BE2C (cell line): Measurements from ENCODE around the gene MS4A4E.

Source experiments
- DNase-seq: peaks from one replicate; pipeline ENCODE4 v3.0.0-alpha.2; 2020
- H3K27me3 ChIP-seq: fragments of 250-450 bp; sonication (Bioruptor Pico); 2 replicates; pipeline ENCODE4 v1.5.1; 2020; ENCODE audit warnings: mild to moderate bottlenecking
- H3K36me3 ChIP-seq: fragments of 250-450 bp; sonication (Bioruptor Pico); 2 replicates; pipeline ENCODE4 v1.5.1; 2020; ENCODE audit warnings: mild to moderate bottlenecking
- H3K4me1 ChIP-seq: fragments of 250-450 bp; sonication (Bioruptor Pico); 2 replicates; pipeline ENCODE4 v1.5.1; 2020
- H3K4me3 ChIP-seq: 2 replicates; pipeline ENCODE4 v1.5.1; 2011; ENCODE audit warnings: low read depth, low read length
- H3K9me3 ChIP-seq: fragments of 250-450 bp; sonication (Bioruptor Pico); 2 replicates; pipeline ENCODE4 v1.5.1; 2020
- TF ChIP-seq, protein P1 (sequence below): IDR thresholded peaks from 2 replicates; pipeline ENCODE4 v1.5.1; 2012; ENCODE audit warnings: mild to moderate bottlenecking, low read depth, low read length

Gene MS4A4E

DNA sequence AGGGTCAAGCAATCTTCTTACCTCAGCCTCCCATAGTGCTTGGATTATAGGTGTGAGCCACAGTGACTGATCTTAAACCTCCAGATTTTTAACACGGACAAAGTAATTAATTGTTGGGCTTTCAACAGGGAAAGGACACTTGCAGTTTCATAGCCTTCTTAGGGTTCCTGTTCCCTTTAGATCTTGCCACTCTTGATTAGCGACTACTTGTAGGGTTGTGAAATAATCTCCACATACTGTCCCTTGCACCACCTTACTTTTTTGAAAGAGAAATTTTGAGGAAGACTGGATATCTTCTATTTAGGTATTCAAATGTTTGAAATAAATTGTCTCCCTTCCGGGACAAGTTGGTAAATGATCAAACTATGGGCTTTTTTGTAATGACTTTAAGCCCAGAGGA lies 7.6 kb downstream of the MS4A4E start:
- no peak for DNase-seq
- TF ChIP-seq, protein P1, sequence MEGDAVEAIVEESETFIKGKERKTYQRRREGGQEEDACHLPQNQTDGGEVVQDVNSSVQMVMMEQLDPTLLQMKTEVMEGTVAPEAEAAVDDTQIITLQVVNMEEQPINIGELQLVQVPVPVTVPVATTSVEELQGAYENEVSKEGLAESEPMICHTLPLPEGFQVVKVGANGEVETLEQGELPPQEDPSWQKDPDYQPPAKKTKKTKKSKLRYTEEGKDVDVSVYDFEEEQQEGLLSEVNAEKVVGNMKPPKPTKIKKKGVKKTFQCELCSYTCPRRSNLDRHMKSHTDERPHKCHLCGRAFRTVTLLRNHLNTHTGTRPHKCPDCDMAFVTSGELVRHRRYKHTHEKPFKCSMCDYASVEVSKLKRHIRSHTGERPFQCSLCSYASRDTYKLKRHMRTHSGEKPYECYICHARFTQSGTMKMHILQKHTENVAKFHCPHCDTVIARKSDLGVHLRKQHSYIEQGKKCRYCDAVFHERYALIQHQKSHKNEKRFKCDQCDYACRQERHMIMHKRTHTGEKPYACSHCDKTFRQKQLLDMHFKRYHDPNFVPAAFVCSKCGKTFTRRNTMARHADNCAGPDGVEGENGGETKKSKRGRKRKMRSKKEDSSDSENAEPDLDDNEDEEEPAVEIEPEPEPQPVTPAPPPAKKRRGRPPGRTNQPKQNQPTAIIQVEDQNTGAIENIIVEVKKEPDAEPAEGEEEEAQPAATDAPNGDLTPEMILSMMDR, result no peak
- Histone ChIP-seq H3K36me3 (no peaks in the 10 kb centered on the region), H3K4me1 (no peaks in the 10 kb centered on the region), H3K4me3 (no peak overlapping the region), H3K9me3 (no peaks in the 10 kb centered on the region), H3K27me3 (no peaks in the 10 kb centered on the region)

DNA sequence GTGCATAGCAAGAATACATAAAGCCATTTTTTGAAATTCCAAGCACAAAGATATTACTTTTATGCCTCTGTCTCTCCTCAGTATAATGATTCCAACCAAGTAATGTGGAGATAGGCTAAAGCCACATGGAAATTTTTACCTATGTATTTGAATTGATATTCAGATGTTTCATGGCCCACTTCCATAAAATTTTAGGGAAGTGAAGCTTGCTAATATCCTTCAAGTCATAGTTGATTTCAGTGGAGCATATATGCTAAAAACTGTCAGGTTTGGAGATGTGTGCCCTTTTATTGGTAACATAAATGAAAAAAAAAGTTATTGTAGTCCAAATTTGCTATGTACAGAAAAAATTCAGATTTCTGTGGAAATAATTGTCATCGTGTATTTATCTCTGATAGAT lies 12.3 kb downstream of the MS4A4E start:
- TF ChIP-seq, protein P1, result no peak
- DNase-seq, result no peak
- H3K4me3 ChIP-seq, result no peak overlapping the region
- no peaks in the 10 kb centered on the region for H3K9me3 ChIP-seq
- no peaks in the 10 kb centered on the region for H3K36me3 ChIP-seq
- no peaks in the 10 kb centered on the region for H3K27me3 ChIP-seq
- no peaks in the 10 kb centered on the region for H3K4me1 ChIP-seq

DNA sequence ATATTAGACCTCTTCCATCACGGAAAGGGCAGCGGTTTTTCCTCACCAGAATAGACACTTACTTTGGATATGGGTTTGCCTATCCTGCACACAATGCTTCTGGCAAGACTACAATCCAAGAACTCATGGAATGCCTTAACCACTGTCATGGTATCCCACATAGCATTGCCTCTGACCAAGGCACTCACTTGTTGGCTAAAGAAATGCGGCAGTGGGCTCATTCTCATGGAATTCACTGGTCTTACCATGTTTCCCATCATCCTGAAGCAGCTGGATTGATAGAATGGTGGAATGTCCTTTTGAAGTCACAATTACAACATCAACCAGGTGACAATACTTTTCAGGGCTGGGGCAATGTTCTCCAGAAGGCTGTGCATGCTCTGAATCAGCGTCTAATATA lies 20.8 kb downstream of the MS4A4E start:
- Histone ChIP-seq H3K4me3 (no peak overlapping the region), H3K9me3 (no peaks in the 10 kb centered on the region), H3K36me3 (no peaks in the 10 kb centered on the region), H3K27me3 (no peaks in the 10 kb centered on the region), H3K4me1 (no peaks in the 10 kb centered on the region)
- TF ChIP-seq, protein P1, result no peak
- no peak for DNase-seq

DNA sequence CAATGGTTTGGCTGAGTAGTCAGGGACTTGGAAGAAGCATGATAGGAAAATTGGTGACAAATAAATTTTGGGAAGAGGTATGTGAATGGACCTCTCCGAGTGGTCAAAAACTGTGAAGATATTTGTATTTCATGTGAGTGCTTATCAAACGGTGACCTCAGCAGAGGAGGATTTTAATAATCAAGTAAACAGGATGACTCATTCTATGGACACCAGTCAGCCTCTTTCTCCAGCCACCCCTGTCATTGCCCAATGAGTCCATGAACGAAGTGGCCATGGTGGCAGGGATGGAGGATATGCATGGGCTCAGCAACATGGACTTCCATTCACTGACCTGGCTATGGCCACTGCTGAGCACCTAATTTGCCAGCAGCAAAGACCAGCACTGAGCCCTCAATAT lies 21.2 kb downstream of the MS4A4E start:
- no peak for DNase-seq
- H3K4me3 ChIP-seq, result no peak overlapping the region
- H3K4me1 ChIP-seq, result no peaks in the 10 kb centered on the region
- H3K27me3 ChIP-seq, result no peaks in the 10 kb centered on the region
- no peaks in the 10 kb centered on the region for H3K9me3 ChIP-seq
- TF ChIP-seq, protein P1, result no peak
- no peaks in the 10 kb centered on the region for H3K36me3 ChIP-seq

DNA sequence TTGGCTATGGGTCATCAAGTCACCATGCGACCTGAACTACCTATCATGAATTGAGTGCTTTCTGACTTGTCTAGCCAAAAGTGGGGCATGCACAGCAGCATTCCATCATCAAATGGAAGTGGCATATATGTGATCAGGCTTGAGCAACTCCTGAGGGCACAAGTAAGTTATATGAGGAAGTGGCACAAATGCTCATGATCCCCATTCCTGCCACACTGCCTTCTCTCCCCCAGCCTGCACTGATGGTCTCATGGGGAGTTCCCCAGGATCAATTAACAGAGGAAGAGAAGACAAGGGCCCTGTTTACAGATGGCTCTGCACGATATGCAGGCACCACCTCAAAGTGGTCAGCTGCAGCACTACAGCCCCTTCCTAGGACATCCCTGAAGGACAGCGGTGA lies 21.8 kb downstream of the MS4A4E start:
- Histone ChIP-seq H3K4me1 (no peaks in the 10 kb centered on the region), H3K4me3 (no peak overlapping the region), H3K36me3 (no peaks in the 10 kb centered on the region), H3K27me3 (no peaks in the 10 kb centered on the region), H3K9me3 (no peaks in the 10 kb centered on the region)
- TF ChIP-seq, protein P1, result no peak
- DNase-seq, result no peak

DNA sequence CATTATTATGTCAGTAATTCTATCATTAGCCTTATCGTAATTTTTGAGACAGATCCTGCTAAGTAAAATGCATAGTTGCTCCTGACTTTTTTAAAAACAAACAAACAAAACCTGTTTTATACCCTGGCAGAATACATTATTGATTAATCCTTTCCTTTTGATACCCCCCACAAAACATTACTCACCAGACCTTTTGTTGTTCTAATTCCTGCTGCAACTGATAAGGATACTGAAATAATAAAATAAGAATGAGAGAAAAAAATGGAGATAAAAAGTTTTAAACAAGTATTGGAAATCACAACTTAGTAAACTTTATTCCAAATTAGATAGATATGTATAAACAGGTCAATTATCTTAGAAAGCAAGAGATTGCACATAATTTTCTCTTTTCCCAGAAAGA lies 28.6 kb downstream of the MS4A4E start:
- H3K9me3 ChIP-seq, result no peaks in the 10 kb centered on the region
- TF ChIP-seq, protein P1, result no peak
- no peaks in the 10 kb centered on the region for H3K4me1 ChIP-seq

More for the DNA sequence above, 28.6 kb downstream of the MS4A4E start:
- H3K4me3 ChIP-seq, result no peak overlapping the region
- H3K27me3 ChIP-seq, result no peaks in the 10 kb centered on the region
- H3K36me3 ChIP-seq, result no peaks in the 10 kb centered on the region
- DNase-seq, result no peak
